ENCODE data around the gene GRP.
A peak's percentile ranks its signal among the peaks of the same experiment; 100 is the strongest.
"Not testable (repeated sequence)": the region's sequence is repeated elsewhere in the genome, so short reads cannot be mapped to it uniquely, and the experiment has no call there.

Gene GRP

GRCh38 chr18:59229701-59230443 lies 9.9 kb downstream of the GRP start:
- DNase-seq = no peak

DNA sequence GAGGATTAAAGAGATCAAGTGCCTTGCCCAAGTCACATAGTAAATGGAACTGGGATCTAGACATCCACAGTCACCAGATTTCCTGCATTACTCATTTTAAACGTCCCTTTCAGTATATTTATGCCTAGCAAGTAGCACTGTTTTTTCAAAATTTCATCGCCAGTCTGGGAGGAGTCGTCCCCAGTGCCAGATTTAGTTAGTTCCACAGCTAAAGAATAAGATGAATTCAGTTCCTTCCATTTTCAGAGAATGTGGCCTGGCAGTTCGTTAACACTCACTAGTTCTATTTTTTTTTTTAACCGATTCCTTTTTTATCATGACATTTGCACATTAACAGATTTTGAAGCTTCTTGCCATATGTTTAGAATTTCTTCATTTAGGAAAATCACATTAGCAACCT lies 11.2 kb downstream of the GRP start:
- DNase-seq = no peak

GRCh38 chr18:59231877-59232276 lies 11.9 kb downstream of the GRP start:
- DNase-seq = no peak

- no peak for DNase-seq
Measured at GRCh38 chr18:59232309-59233016, 12.5 kb downstream of the GRP start.

- DNase-seq = no peak
Measured at GRCh38 chr18:59233017-59233410, 13.1 kb downstream of the GRP start.

DNA sequence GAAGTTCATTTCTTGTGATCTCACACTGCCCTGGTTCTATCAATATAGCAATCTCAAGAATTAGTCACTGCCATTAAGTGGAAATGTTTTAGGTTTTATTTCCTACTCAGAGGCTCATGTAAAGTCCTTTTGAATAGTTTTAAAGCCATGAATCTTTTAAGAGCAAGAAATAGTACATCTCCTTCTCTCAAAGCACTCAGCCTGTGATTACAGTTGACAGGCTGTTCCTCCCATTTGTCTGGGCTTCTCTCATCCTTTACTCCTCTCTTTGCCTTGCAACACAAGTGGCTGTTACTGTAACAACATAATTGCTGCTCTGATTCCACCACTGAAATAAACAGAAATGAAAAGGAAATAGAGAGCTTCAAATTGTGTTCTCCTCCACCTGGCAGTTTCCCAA lies 18.4 kb downstream of the GRP start:
- DNase-seq = peak; percentile 20

DNA sequence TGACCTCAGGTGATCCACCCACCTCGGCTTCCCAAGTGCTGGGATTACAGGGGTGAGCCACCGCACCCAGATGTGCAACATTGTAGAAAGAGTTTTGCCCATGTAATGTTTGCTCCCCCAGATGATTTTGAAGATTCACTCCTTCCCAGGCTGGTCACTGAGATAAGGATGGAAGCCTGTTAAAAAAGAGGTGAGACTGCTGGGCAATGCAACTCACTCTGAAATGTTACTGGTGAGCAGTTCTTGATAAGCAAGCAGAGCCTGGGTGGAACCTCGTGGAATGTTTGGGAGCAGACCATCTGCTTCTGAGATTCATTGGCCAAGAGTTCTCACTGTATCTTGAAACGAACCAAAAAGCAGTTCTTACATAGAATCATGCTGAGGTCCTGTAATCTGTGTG lies 19.7 kb downstream of the GRP start:
- DNase-seq = no peak

DNA sequence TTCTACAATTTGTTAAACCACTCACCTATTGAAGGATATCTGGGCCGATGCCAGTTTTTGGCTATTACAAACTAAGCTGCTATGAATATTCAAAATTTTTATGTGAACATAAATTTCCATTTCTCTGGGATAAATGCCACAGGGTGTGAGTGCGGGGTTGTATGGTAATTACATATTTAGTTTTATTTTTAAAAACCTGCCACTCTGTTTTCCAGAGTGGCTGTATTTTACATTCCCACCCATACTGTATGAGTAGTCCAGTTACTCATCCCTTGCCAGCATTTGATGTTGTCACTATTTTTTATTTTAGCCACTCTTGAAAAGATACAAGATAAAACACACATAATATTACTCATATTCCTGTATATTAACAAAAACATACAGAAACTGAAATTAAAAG lies 22.9 kb downstream of the GRP start:
- no peak for DNase-seq

DNA sequence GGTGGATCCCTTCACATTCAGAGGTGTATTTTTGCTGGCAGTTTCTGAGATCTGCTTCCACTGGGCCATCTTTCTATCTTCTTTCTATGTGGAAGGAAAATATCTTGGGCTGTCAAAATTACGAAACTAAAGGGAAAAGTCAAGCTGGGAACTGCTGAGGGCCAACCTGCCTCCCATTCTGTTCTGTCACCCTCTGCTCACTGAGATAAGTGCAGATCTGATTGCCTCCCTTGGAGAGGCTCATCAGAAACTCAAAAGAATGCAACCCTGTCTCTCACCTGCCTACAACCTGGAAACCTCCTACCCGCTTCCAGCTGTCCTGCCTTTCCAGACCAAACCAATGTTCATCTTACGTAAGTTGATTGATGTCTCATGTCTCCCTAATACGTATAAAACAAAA lies 26.8 kb downstream of the GRP start:
- DNase-seq = no peak

DNA sequence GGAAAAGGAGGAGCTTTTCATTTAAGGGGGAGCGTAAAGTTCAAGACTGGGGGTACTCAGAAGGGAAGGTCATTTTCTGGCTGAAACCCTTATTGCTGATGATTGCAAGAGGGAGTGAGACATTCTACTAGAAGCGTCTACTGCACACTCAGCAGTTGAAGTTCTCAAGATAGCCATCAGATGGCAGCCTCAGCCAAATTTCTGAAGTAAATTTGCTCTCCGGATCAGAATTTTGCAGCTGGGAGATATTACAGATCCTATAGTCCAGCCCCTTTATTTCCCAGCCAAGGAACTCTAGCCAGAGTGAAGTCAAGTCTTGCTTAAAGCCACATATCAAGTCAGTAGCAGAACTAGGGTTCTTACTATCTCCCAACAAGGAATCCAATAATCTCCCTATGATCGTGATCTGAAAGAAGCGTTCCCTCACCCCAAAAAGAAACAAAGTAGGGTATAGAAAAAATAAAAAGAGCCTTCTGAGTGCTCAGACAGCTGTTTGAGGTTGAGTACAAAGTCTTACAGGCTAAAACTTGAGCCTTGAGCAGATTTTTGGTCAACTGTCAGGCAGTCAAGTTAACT lies 29.3 kb downstream of the GRP start:
- DNase-seq = no peak

GRCh38 chr18:59255491-59255890 lies 35.5 kb downstream of the GRP start:
- not testable (repeated sequence) for DNase-seq

GRCh38 chr18:59261842-59262241 lies 41.9 kb downstream of the GRP start:
- DNase-seq = not testable (repeated sequence)

DNA sequence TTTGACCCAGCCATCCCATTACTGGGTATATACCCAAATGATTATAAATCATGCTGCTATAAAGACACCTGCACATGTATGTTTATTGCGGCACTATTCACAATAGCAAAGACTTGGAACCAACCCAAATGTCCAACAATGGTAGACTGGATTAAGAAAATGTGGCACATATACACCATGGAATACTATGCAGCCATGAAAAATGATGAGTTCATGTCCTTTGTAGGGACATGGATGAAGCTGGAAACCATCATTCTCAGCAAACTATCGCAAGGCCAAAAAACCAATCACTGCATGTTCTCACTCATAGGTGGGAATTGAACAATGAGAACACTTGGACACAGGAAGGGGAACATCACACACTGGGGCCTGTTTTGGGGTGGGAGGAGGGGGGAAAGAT lies 42.3 kb downstream of the GRP start:
- DNase-seq = not testable (repeated sequence)

- DNase-seq = no peak
Measured at GRCh38 chr18:59263661-59264060, 43.7 kb downstream of the GRP start.

DNA sequence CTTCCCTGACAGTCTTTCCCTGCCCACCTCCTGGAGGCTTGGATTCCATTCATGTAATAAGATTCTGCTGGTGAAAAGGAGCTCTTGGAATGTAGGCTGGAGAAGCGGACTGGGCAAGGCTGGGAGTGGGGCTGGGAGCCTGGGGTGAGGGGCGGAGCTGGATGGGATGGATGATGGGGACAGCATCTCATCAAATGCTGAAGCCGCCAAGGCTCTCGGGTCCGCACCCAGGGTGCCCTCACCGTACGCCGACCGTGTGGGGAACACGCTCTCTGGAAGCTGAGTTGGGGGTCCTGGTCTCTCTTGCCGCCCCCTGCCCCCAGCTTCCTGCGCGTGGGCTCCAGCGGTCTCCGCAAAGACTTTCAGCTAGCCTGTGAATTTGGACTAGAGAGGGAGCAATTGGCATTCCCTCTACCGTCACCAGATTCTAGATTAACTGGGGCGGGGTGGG lies 44.2 kb downstream of the GRP start:
- DNase-seq = no peak

- no peak for DNase-seq
Measured at GRCh38 chr18:59264651-59265245, 44.8 kb downstream of the GRP start.

- DNase-seq = no peak
Measured at GRCh38 chr18:59265246-59265973, 45.5 kb downstream of the GRP start.

GRCh38 chr18:59265974-59266369 lies 46.0 kb downstream of the GRP start:
- DNase-seq = no peak

DNA sequence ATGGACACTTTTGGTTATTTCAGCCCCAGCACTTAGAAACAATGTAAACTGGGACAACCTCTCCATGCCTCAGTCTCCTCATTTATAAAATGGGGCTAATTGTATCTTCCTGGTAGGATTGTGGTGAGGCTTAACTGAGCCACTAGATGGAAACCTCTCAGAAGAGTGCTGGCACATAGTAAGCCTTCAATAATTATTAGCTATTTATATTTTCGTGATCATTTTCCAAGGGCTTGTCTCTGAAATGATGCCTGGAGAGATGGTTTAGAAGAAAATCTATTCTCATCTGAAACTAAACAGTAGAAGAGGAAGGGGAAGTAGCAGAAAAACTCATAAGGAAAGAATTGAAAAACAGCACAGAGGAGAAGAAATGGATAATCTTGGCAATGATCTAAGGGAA lies 46.5 kb downstream of the GRP start:
- DNase-seq = no peak

GRCh38 chr18:59266886-59267502 lies 47.0 kb downstream of the GRP start:
- no peak for DNase-seq

- DNase-seq = no peak
Measured at GRCh38 chr18:59267503-59268126, 47.7 kb downstream of the GRP start.

- DNase-seq = no peak
Measured at GRCh38 chr18:59268127-59268720, 48.3 kb downstream of the GRP start.
